Measurements from ENCODE around the gene TRIM38. TPM values are rescaled to one million over a fixed set of nuclear protein-coding genes. Genes with fewer than 3 reads are reported as not detected.
"Not testable (repeated sequence)": the region's sequence is repeated elsewhere in the genome, so short reads cannot be mapped to it uniquely, and the experiment has no call there.

TRIM38 gene
- total and polyA plus RNA-seq, 8 donors, result 11.9 to 16.5 (median 15.4) TPM

GRCh38 chr6:26009817-26010216 lies 47.2 kb downstream of the TRIM38 start:
- DNase-seq (no peak), ATAC-seq (no peak)
- H3K36me3 ChIP-seq, result no peaks in the 10 kb centered on the region
- peaks cover 0 to 8% of the 10 kb centered on the region in 2 donors for H3K4me1 ChIP-seq
- no peak overlapping the region for H3K4me3 ChIP-seq
- intact Hi-C loops (cut with DNase I), result no loop called here
- H3K9me3 ChIP-seq, result no peaks in the 10 kb centered on the region
- TF ChIP-seq CTCF (IDR thresholded peaks at IDR 0.05), result no peak
- H3K27ac ChIP-seq, result no peak overlapping the region
- no peaks in the 10 kb centered on the region for H3K27me3 ChIP-seq

- H3K27ac ChIP-seq, result no peak overlapping the region
- no peaks in the 10 kb centered on the region for H3K4me1 ChIP-seq
- ATAC-seq, result no peak
- no peak for TF ChIP-seq CTCF (IDR thresholded peaks at IDR 0.05)
- no peak for DNase-seq
- intact Hi-C loops (cut with DNase I), result no loop called here
- no peaks in the 10 kb centered on the region for H3K9me3 ChIP-seq
- no peaks in the 10 kb centered on the region for H3K36me3 ChIP-seq
- no peaks in the 10 kb centered on the region for H3K27me3 ChIP-seq
- no peak overlapping the region for H3K4me3 ChIP-seq
These were observed 49.5 kb downstream of the TRIM38 start for GRCh38 chr6:26012061-26012460.

GRCh38 chr6:26014386-26014785 lies 51.8 kb downstream of the TRIM38 start:
- H3K27ac ChIP-seq; intact Hi-C loops (cut with DNase I); H3K4me3 ChIP-seq: not testable (repeated sequence)

GRCh38 chr6:26016245-26016962 lies 53.8 kb downstream of the TRIM38 start:
- DNase-seq, result peak; percentile 50 to 82 (median 72)
- Histone ChIP-seq H3K4me3 (no peak overlapping the region), H3K36me3 (no peaks in the 10 kb centered on the region), H3K27me3 (no peaks in the 10 kb centered on the region), H3K27ac (peak overlapping the region in 1 of 2 donors; percentile 64), H3K9me3 (no peaks in the 10 kb centered on the region), H3K4me1 (no peaks in the 10 kb centered on the region)
- intact Hi-C loops (cut with DNase I), result no loop called here
- no peak for TF ChIP-seq CTCF (IDR thresholded peaks at IDR 0.05)
- no peak for ATAC-seq

More at GRCh38 chr6:26014386-26014785, 51.8 kb downstream of the TRIM38 start:
- not testable (repeated sequence) for H3K36me3 ChIP-seq, H3K27me3 ChIP-seq, H3K9me3 ChIP-seq, DNase-seq, ATAC-seq, H3K4me1 ChIP-seq

- no peak for TF ChIP-seq CTCF (IDR thresholded peaks at IDR 0.05)
- ATAC-seq, result no peak
- Histone ChIP-seq H3K27ac (peak overlapping the region; percentile 53 to 64), H3K4me3 (peak overlapping the region in 1 of 2 donors; percentile 15), H3K9me3 (no peaks in the 10 kb centered on the region), H3K36me3 (no peaks in the 10 kb centered on the region), H3K27me3 (no peaks in the 10 kb centered on the region), H3K4me1 (peaks cover 0 to under 1% of the 10 kb centered on the region in 2 donors)
- DNase-seq, result peak in 1 of 4 donors; percentile 25
- intact Hi-C loops (cut with DNase I), result no loop called here
These were observed 54.5 kb downstream of the TRIM38 start for GRCh38 chr6:26016963-26017631.

Data from left lung (tissue), 10 donors.